Measurements from ENCODE around the gene BCL2L2. TPM values are rescaled to one million over a fixed set of nuclear protein-coding genes. Genes with fewer than 3 reads are reported as not detected.

The BCL2L2 gene
- total RNA-seq, 1 donor from 2014 or later, result 53.0 TPM

DNA sequence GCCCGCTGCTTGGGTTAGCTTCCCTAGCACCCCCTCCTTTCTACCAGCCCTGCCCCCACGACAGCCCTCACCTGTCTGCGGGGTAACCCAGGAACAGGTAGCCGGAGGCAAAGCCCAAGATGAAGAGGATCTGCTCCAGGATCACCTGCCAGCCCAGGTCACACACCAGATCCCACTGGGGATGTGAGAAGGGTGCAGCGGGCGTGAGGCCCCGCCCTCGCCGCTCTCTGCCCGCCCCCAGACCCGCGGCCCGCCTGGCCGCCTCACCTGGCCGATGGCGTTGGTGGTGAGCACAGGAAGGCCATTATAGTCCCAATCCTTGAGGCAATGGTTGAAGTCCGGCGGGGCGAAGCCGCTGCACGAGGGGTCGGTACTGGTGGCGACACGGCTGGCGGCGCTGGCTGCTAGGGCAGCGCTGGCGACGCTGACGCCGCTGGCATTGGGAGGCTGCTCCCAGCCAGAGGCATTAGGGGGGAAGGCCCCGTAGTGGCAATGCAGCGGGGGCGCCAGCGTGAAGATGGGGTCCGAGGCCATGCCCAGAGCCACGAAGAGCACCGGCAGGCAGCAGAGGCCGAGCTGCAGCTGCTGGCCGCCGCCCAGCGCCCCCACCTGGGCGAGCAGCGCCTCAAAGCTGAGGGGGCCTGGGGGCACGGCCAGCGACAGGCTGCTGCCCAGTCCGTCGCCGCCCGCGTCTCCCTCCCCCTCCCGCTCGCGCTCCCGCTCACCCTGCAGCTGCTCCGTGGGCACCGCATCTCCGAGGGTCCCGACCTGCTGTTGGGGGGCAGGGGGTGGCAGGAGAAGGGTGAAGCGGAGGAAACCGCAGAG, 45.3 kb downstream of the BCL2L2 start:
- TF ChIP-seq, protein P1, sequence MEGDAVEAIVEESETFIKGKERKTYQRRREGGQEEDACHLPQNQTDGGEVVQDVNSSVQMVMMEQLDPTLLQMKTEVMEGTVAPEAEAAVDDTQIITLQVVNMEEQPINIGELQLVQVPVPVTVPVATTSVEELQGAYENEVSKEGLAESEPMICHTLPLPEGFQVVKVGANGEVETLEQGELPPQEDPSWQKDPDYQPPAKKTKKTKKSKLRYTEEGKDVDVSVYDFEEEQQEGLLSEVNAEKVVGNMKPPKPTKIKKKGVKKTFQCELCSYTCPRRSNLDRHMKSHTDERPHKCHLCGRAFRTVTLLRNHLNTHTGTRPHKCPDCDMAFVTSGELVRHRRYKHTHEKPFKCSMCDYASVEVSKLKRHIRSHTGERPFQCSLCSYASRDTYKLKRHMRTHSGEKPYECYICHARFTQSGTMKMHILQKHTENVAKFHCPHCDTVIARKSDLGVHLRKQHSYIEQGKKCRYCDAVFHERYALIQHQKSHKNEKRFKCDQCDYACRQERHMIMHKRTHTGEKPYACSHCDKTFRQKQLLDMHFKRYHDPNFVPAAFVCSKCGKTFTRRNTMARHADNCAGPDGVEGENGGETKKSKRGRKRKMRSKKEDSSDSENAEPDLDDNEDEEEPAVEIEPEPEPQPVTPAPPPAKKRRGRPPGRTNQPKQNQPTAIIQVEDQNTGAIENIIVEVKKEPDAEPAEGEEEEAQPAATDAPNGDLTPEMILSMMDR (IDR thresholded peaks at IDR 0.05), result no peak
- no peaks in the 10 kb centered on the region for H3K36me3 ChIP-seq
- H3K4me1 ChIP-seq, result peaks cover 7% of the 10 kb centered on the region
- H3K4me3 ChIP-seq, result peak overlapping the region; percentile 65
- ATAC-seq (peak; percentile 20), DNase-seq (no peak)
- intact Hi-C loops (cut with DNase I), result no loop called here
- no peak overlapping the region for H3K27ac ChIP-seq
- no peaks in the 10 kb centered on the region for H3K9me3 ChIP-seq
- peaks cover 26% of the 10 kb centered on the region for H3K27me3 ChIP-seq

DNA sequence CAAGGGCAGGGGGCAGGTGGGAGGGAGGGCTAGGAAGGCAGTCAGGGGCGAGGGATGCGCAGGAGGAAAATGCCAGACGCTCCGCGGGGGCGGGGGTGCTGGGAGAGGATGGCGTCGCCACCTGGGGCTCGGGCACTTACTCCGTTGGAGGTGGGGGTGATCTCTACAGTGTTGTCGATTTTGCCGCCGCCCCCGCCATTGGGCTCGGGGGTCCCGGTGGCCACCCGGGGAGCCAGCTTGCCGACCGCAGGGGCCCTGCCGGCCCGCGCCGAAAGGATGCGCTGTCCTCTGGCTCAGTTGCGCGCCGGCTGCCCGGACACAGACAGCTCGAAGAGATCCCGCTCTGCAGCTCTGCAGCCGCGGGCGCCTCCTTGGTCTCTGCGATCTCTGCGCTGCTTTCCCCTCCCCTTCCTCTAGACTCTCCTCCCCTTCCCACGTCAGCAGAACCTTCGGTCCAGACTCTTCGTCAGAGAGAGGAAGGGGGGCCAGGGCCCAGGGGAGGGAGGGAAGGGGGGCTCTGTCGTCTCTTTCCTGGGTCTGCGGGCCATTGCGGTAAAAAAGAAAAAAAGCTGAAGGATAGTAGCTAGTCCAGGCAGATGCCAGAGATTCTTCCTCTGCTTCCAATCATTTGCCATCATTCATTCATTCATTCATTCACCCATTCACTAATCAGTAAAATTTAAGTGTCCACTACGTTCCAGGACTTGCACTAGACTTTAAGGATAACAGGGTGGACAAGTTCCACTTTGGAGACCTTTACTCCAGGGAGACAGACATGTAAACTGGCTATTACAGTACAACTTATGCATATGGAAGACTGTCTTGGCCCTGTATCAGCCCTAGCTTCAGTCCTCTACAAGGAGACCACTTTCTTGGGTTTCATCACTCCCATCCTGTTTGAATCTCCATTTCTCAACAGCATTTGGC, 46.1 kb downstream of the BCL2L2 start, which contains the start of gene SLC22A17:
Gene SLC22A17, minus strand, starts transcription at position 382 of the 927 bp plus-strand sequence.
- Histone ChIP-seq H3K4me1 (peaks cover 7% of the 10 kb centered on the region), H3K9me3 (no peaks in the 10 kb centered on the region), H3K27ac (no peak within 1 kb of the TSS), H3K36me3 (no peaks in the 10 kb centered on the region), H3K4me3 (peak within 1 kb of the TSS; percentile 65), H3K27me3 (peaks cover 26% of the 10 kb centered on the region)
- DNase-seq (peak; percentile 78), ATAC-seq (peak; percentile 83)
- intact Hi-C loops (cut with DNase I), result no loop called here
- TF ChIP-seq, protein P1 (IDR thresholded peaks at IDR 0.05), result no peak

DNA sequence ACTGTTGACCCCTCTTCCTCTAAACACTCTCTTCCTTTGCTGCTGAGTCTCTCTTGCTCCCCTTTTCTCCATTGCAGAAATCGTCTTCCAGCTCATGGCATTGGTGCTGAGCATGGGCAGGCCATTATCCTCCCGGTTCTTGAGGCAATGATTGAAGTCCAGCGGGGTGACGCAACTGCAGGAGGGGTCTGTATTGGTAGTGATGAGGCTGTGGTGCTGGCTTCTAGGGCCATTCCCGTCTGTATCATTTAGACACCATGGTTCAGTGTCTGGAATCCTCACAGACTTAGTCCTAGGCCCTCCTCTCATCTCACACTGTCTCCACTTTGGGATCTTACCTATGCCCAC, 46.8 kb downstream of the BCL2L2 start:
- no peak for ATAC-seq
- intact Hi-C loops (cut with DNase I), result no loop called here
- H3K27me3 ChIP-seq, result peaks cover 26% of the 10 kb centered on the region
- H3K4me1 ChIP-seq, result peaks cover 7% of the 10 kb centered on the region
- no peak overlapping the region for H3K4me3 ChIP-seq
- TF ChIP-seq, protein P1 (IDR thresholded peaks at IDR 0.05), result no peak
- H3K27ac ChIP-seq, result no peak overlapping the region
- no peaks in the 10 kb centered on the region for H3K36me3 ChIP-seq
- DNase-seq, result no peak
- no peaks in the 10 kb centered on the region for H3K9me3 ChIP-seq

DNA sequence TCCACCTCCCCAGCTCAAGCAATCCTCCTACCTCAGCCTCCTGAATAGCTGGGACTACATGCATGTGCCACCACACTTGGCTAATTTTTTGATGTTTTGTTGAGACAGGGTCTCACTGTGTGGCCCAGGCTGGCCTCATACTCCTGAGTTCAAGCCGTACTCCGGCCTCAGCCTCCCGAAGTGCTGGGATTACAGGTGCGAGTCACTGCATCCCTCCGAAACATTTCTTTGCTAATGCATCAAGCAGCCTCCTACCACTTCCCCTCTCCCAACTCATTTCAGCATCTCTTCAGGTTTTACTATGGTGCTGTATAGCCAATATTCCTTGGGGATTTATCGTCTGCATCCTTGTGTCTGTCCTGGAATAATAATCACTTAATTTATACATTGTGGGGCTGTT, 48.4 kb downstream of the BCL2L2 start:
- H3K9me3 ChIP-seq, result no peaks in the 10 kb centered on the region
- TF ChIP-seq, protein P1 (IDR thresholded peaks at IDR 0.05), result no peak
- H3K4me1 ChIP-seq, result peaks cover 7% of the 10 kb centered on the region
- ATAC-seq (no peak), DNase-seq (no peak)
- H3K36me3 ChIP-seq, result no peaks in the 10 kb centered on the region
- H3K4me3 ChIP-seq, result no peak overlapping the region
- H3K27me3 ChIP-seq, result peaks cover 26% of the 10 kb centered on the region
- H3K27ac ChIP-seq, result no peak overlapping the region
- intact Hi-C loops (cut with DNase I), result no loop called here

DNA sequence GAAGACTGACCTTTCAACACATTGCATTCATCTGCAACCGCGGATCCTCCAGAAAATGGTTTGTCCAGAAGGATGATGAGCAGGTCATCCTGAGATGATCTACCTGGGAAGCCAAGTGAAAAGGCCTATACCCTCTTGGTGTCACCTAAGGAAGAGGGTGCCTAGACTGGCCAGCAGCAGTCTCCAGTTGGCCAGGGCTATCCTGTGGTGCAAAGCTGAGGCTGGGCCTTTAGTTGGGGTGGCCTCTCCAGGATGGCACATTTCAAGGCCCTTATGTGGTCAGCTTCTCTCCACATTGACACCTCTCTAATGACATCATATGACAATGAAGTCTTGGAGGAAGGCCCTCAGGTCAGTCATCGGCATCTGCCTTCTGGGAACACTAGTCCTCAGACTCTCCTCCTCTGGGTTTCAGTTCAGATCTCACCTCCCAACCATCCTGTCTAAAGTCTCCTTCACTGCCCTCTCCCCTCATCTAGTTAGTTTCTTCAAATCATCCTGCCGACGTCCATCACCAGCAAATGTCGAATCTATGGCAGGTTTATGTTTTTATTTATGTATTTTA, 49.3 kb downstream of the BCL2L2 start:
- no peak overlapping the region for H3K4me3 ChIP-seq
- intact Hi-C loops (cut with DNase I), result no loop called here
- no peak overlapping the region for H3K27ac ChIP-seq
- DNase-seq, result no peak
- peaks cover 7% of the 10 kb centered on the region for H3K4me1 ChIP-seq
- no peaks in the 10 kb centered on the region for H3K9me3 ChIP-seq
- no peaks in the 10 kb centered on the region for H3K36me3 ChIP-seq
- no peak for ATAC-seq
- peaks cover 23% of the 10 kb centered on the region for H3K27me3 ChIP-seq
- TF ChIP-seq, protein P1 (IDR thresholded peaks at IDR 0.05), result no peak
